Measurements from ENCODE around the gene TUB.

- no peak for TF ChIP-seq POLR2AphosphoS5 (IDR thresholded peaks at IDR 0.05; ENCODE audit: insufficient read depth in 1 of 2, low read depth in 1 of 2)
- no peak for TF ChIP-seq CTCF (IDR thresholded peaks at IDR 0.05)
- TF ChIP-seq POLR2A (IDR thresholded peaks at IDR 0.05), result no peak
Measured at GRCh38 chr11:8063324-8063723, 17.7 kb upstream of the TUB start.
